IMR-90 (cell line): Measurements from ENCODE around the gene HNRNPU. TPM values are rescaled to one million over a fixed set of nuclear protein-coding genes. Genes with fewer than 3 reads are reported as not detected.

Experiments used
- ATAC-seq: fragments of 200-7000 bp; cut with Tn5 transposase; 2 replicates; pipeline ENCODE4 v1.9.1; 2020; ENCODE audit warnings: low read depth, mild to moderate bottlenecking, moderate library complexity
- BruUV-seq: library from RNA; stranded (reverse); fragments of 400-500 nt; replicated peaks from 2 replicates; lab custom pipeline; 2021; lab: Mats Ljungman, UMichigan
- CTCF ChIA-PET: fragments of 300-600 bp; formaldehyde crosslinking; extraction: SDS; loops from one replicate; lab custom pipeline; 2021; ENCODE audit warnings: antibody characterized with exemption; lab: Yijun Ruan, JAX
- POLR2A ChIA-PET: fragments of 300-600 bp; sonication (Branson Sonifier 250); formaldehyde crosslinking; loops from one replicate; lab custom pipeline; 2022; ENCODE audit warnings: antibody characterized with exemption; ENCODE audit not compliant: unreplicated experiment; lab: Charles Lee
- DNase-seq: peaks from one replicate; pipeline ENCODE4 v3.0.0; 2013
- H2AFZ ChIP-seq: replicated peaks from 2 replicates; pipeline ENCODE3; 2013; ENCODE audit warnings: low read length, mild to moderate bottlenecking; ENCODE audit not compliant: poor library complexity
- H2AK5ac ChIP-seq: 2 replicates; pipeline ENCODE4 v1.6.1; 2013; ENCODE audit warnings: low read depth, low read length, inconsistent platforms
- H2AK9ac ChIP-seq: replicated peaks from 2 replicates; pipeline ENCODE3; 2013; ENCODE audit warnings: mild to moderate bottlenecking, low read depth, low read length, moderate library complexity; ENCODE audit not compliant: poor library complexity
- H2BK120ac ChIP-seq: 2 replicates; pipeline ENCODE4 v1.6.1; 2013; ENCODE audit warnings: low read depth, low read length, inconsistent platforms
- H2BK15ac ChIP-seq: 3 replicates; pipeline ENCODE4 v1.6.1; 2013; ENCODE audit warnings: low read depth, low read length, inconsistent platforms
- H2BK20ac ChIP-seq: 2 replicates; pipeline ENCODE4 v1.6.1; 2013; ENCODE audit warnings: low read depth, mild to moderate bottlenecking, inconsistent platforms, low read length, moderate library complexity
- H2BK5ac ChIP-seq: 2 replicates; pipeline ENCODE4 v1.6.1; 2013; ENCODE audit warnings: mild to moderate bottlenecking, low read depth, low read length, inconsistent platforms; ENCODE audit not compliant: poor library complexity, severe bottlenecking
- H3K14ac ChIP-seq: replicated peaks from 2 replicates; pipeline ENCODE4 v1.6.1; 2013; ENCODE audit warnings: low read depth, low read length, inconsistent platforms
- H3K18ac ChIP-seq: 2 replicates; pipeline ENCODE4 v1.6.1; 2013; ENCODE audit warnings: low read depth, low read length, control low read depth
- H3K23ac ChIP-seq: 2 replicates; pipeline ENCODE4 v1.6.1; 2013; ENCODE audit warnings: low read depth, low read length, inconsistent platforms
- H3K27ac ChIP-seq: 2 replicates; pipeline ENCODE4 v1.5.1; 2013; ENCODE audit warnings: mild to moderate bottlenecking, control low read depth, low read length; ENCODE audit not compliant: insufficient read depth
- H3K27me3 ChIP-seq: 2 replicates; pipeline ENCODE4 v1.6.1; 2013; ENCODE audit warnings: low read length; ENCODE audit not compliant: control insufficient read depth, insufficient read depth
- H3K36me3 ChIP-seq: 2 replicates; pipeline ENCODE4 v1.6.1; 2013; ENCODE audit warnings: low read length, mixed read lengths; ENCODE audit not compliant: control insufficient read depth, insufficient read depth
- H3K4ac ChIP-seq: 2 replicates; pipeline ENCODE4 v1.6.1; 2013; ENCODE audit warnings: low read depth, low read length, inconsistent platforms
- H3K4me1 ChIP-seq: 2 replicates; pipeline ENCODE4 v1.6.1; 2013; ENCODE audit warnings: low read length, mixed read lengths; ENCODE audit not compliant: control insufficient read depth, insufficient read depth
- H3K4me2 ChIP-seq: 2 replicates; pipeline ENCODE4 v1.6.1; 2013; ENCODE audit warnings: low read depth, mild to moderate bottlenecking, control low read depth, low read length, moderate library complexity
- H3K4me3 ChIP-seq: 2 replicates; pipeline ENCODE4 v1.5.1; 2013; ENCODE audit warnings: low read depth, mild to moderate bottlenecking, control low read depth, low read length, moderate library complexity; ENCODE audit not compliant: insufficient read depth
- H3K56ac ChIP-seq: 2 replicates; pipeline ENCODE4 v1.6.1; 2013; ENCODE audit warnings: low read length, inconsistent platforms; ENCODE audit not compliant: insufficient read depth; ENCODE audit errors: extremely low read depth
- H3K79me1 ChIP-seq, 2 experiments: 2 replicates each; pipeline ENCODE4 v1.6.1; 2013; ENCODE audit warnings: low read length in 2 of 2, inconsistent platforms in 1 of 2, low read depth in 1 of 2
- H3K9ac ChIP-seq: 2 replicates; pipeline ENCODE4 v1.6.1; 2013; ENCODE audit warnings: low read depth, low read length, control low read depth
- H3K9me1 ChIP-seq: 2 replicates; pipeline ENCODE4 v1.6.1; 2013; ENCODE audit warnings: low read length, inconsistent platforms; ENCODE audit not compliant: insufficient read depth
- H3K9me3 ChIP-seq: 2 replicates; pipeline ENCODE4 v1.6.1; 2013; ENCODE audit warnings: low read length; ENCODE audit not compliant: control insufficient read depth, insufficient read depth
- H4K20me1 ChIP-seq: 2 replicates; pipeline ENCODE4 v1.6.1; 2013; ENCODE audit warnings: low read length, inconsistent platforms; ENCODE audit not compliant: insufficient read depth
- H4K5ac ChIP-seq: 2 replicates; pipeline ENCODE4 v1.6.1; 2013; ENCODE audit warnings: mild to moderate bottlenecking, low read depth, low read length, control low read depth
- H4K8ac ChIP-seq, 2 experiments: 2 replicates each; pipeline ENCODE4 v1.6.1; 2013; ENCODE audit warnings: low read depth in 2 of 2, low read length in 2 of 2, control low read depth in 1 of 2, inconsistent platforms in 1 of 2
- H4K91ac ChIP-seq: 2 replicates; pipeline ENCODE4 v1.6.1; 2013; ENCODE audit warnings: low read depth, low read length, inconsistent platforms; ENCODE audit not compliant: insufficient read depth
- BHLHE40 ChIP-seq: fragments of 150-350 bp; IDR thresholded peaks from 2 replicates; pipeline ENCODE4 v1.6.1; 2016; ENCODE audit warnings: mild to moderate bottlenecking, low read depth, low read length
- CEBPB ChIP-seq: IDR thresholded peaks from 2 replicates; pipeline ENCODE4 v1.6.1; 2012; ENCODE audit warnings: low read depth, low read length, improper control_type of control experiment
- CHD1 ChIP-seq: IDR thresholded peaks from 2 replicates; pipeline ENCODE4 v1.6.1; 2012; ENCODE audit warnings: low read depth, low read length, improper control_type of control experiment
- CTCF ChIP-seq: conservative IDR thresholded peaks from 2 replicates; pipeline ENCODE4 v1.5.1; 2012; ENCODE audit warnings: mild to moderate bottlenecking, low read depth, low read length, improper control_type of control experiment
- ELK1 ChIP-seq: fragments of 150-350 bp; IDR thresholded peaks from 2 replicates; pipeline ENCODE4 v1.6.1; 2016; ENCODE audit warnings: low read depth, mild to moderate bottlenecking, low read length, moderate library complexity, borderline replicate concordance
- FOS ChIP-seq: fragments of 150-350 bp; IDR thresholded peaks from 2 replicates; pipeline ENCODE4 v1.6.1; 2016; ENCODE audit warnings: low read depth, low read length
- MAFK ChIP-seq: IDR thresholded peaks from 2 replicates; pipeline ENCODE4 v1.6.1; 2012; ENCODE audit warnings: low read depth, low read length, improper control_type of control experiment
- MAZ ChIP-seq: IDR thresholded peaks from 2 replicates; pipeline ENCODE4 v1.6.1; 2012; ENCODE audit warnings: low read depth, mild to moderate bottlenecking, low read length, improper control_type of control experiment, moderate library complexity, borderline replicate concordance
- POLR2A ChIP-seq: IDR thresholded peaks from 2 replicates; pipeline ENCODE4 v1.6.1; 2012; ENCODE audit warnings: mild to moderate bottlenecking, low read depth, low read length
- RAD21 ChIP-seq: IDR thresholded peaks from 2 replicates; pipeline ENCODE4 v1.6.1; 2012; ENCODE audit warnings: low read length, improper control_type of control experiment
- RCOR1 ChIP-seq: IDR thresholded peaks from 2 replicates; pipeline ENCODE4 v1.6.1; 2012; ENCODE audit warnings: mild to moderate bottlenecking, low read length, improper control_type of control experiment; ENCODE audit not compliant: insufficient replicate concordance
- RFX5 ChIP-seq: IDR thresholded peaks from 2 replicates; pipeline ENCODE4 v1.8.0; 2012; ENCODE audit warnings: low read depth, mild to moderate bottlenecking, low read length, moderate library complexity
- SMC3 ChIP-seq: fragments of 150-350 bp; IDR thresholded peaks from 2 replicates; pipeline ENCODE4 v1.6.1; 2016; ENCODE audit warnings: low read depth, mild to moderate bottlenecking, antibody characterized with exemption, low read length, moderate library complexity
- USF2 ChIP-seq: fragments of 150-350 bp; IDR thresholded peaks from 2 replicates; pipeline ENCODE4 v1.6.1; 2017; ENCODE audit warnings: mild to moderate bottlenecking, antibody characterized with exemption, low read length, low read depth
- WGBS, 2 experiments: methylation state at CpG; one replicate each; pipeline versions ENCODE4 v1.1.5 to v1.1.7; 2013; ENCODE audit warnings: missing lambda C conversion rate in 2 of 2; ENCODE audit not compliant: insufficient read length in 1 of 2; ENCODE audit errors: extremely low coverage in 2 of 2; 5-methylcytosine and 5-hydroxymethylcytosine counted together
- dilution Hi-C: fragments of 300-500 bp; cut with HindIII; formaldehyde crosslinking; loops from one replicate; pipeline ENCODE4 v1.14.3; 2018; ENCODE audit warnings: low sequenced_read_pairs; ENCODE audit not compliant: unreplicated experiment
- in situ Hi-C: fragments of 300-500 bp; cut with MboI; formaldehyde crosslinking; loops from 3 replicates; pipeline ENCODE4 v1.14.3; 2019; ENCODE audit warnings: low sequenced_read_pairs, inconsistent platforms, mixed read lengths
- intact Hi-C: fragments of 100-400 bp; cut with micrococcal nuclease; formaldehyde crosslinking; loops from 2 replicates; pipeline ENCODE4 v1.10.0; 2022
- polyA plus RNA-seq, 3 experiments: library from polyadenylated mRNA; depleted of rRNA; stranded (reverse); fragments of >200 nt; gene quantifications; 2 replicates each; pipeline ENCODE4 v1.2.3, GENCODE V29; 2012; ENCODE audit warnings: low replicate concordance in 1 of 3
- total RNA-seq: library from RNA; depleted of rRNA; stranded (reverse); fragments of >200 nt; gene quantifications from 2 replicates; pipeline ENCODE4 v1.2.3, GENCODE V29; 2012

Gene HNRNPU
- total and polyA plus RNA-seq, 2 of the 4 experiments (the other 2 are of a cell fraction) = 151 to 169 TPM

- Histone ChIP-seq H3K4ac (no peak overlapping the region), H3K9ac (no peak overlapping the region), H4K8ac (no peak overlapping the region), H2AK9ac (no peak overlapping the region), H3K9me3 (no peaks in the 10 kb centered on the region), H3K79me1 (peaks cover 3 to 4% of the 10 kb centered on the region in 2 experiments; a peak in 2 of 4 replicates), H3K36me3 (no peaks in the 10 kb centered on the region), H3K9me1 (no peaks in the 10 kb centered on the region), H3K14ac (no peak overlapping the region), H3K56ac (no peak overlapping the region), H3K4me2 (no peak overlapping the region), H2BK20ac (no peak overlapping the region), H2BK15ac (no peak overlapping the region), H4K91ac (no peak overlapping the region), H2AK5ac (no peak overlapping the region), H2BK5ac (no peak overlapping the region), H4K20me1 (peaks cover 5% of the 10 kb centered on the region; the same call in 1 of the 2 replicates), H3K23ac (no peak overlapping the region), H3K27me3 (no peaks in the 10 kb centered on the region), H2BK120ac (no peak overlapping the region), H2AFZ (no peak overlapping the region), H3K18ac (no peak overlapping the region), H3K27ac (no peak overlapping the region), H4K5ac (no peak overlapping the region), H3K4me3 (no peak overlapping the region), H3K4me1 (peaks cover 5% of the 10 kb centered on the region)
- 95% methylated on average over 5 of the region's 23 CpGs; no CpG with 5 or more reads in 1 of the 2 experiments for WGBS, 2 experiments
- no peak for DNase-seq
- in situ Hi-C loops (no loop called here), dilution Hi-C loops (no loop called here), intact Hi-C loops (no loop called here)
- CTCF ChIA-PET = interaction anchor here (0.6 kb wide), 1 partner anchor 1679 kb away, joined by 3 read pairs; no protein-coding TSS in a partner anchor
- no peak for ATAC-seq
- no TSS peak for BruUV-seq
- POLR2A ChIA-PET = interaction anchor here (0.7 kb wide), 1 partner anchor 96 kb away, joined by 14 read pairs; no protein-coding TSS in a partner anchor
- no peak for TF ChIP-seq CEBPB
- no peak for TF ChIP-seq RCOR1
- TF ChIP-seq BHLHE40 = no peak
- TF ChIP-seq POLR2A = no peak
- TF ChIP-seq FOS = no peak
- TF ChIP-seq CHD1 = no peak
- TF ChIP-seq SMC3 = no peak
- TF ChIP-seq RFX5 = no peak
- TF ChIP-seq ELK1 = no peak
- no peak for TF ChIP-seq CTCF
- TF ChIP-seq MAFK = no peak
- no peak for TF ChIP-seq USF2
- TF ChIP-seq RAD21 = no peak
- no peak for TF ChIP-seq MAZ
Measured at GRCh38 chr1:244868484-244869363, 4.4 kb upstream of the HNRNPU start.
